Measurements from ENCODE around the gene SLC13A5.

GRCh38 chr17:6716736-6717135, 3.6 kb upstream of the SLC13A5 start:
- TF ChIP-seq, protein P1, sequence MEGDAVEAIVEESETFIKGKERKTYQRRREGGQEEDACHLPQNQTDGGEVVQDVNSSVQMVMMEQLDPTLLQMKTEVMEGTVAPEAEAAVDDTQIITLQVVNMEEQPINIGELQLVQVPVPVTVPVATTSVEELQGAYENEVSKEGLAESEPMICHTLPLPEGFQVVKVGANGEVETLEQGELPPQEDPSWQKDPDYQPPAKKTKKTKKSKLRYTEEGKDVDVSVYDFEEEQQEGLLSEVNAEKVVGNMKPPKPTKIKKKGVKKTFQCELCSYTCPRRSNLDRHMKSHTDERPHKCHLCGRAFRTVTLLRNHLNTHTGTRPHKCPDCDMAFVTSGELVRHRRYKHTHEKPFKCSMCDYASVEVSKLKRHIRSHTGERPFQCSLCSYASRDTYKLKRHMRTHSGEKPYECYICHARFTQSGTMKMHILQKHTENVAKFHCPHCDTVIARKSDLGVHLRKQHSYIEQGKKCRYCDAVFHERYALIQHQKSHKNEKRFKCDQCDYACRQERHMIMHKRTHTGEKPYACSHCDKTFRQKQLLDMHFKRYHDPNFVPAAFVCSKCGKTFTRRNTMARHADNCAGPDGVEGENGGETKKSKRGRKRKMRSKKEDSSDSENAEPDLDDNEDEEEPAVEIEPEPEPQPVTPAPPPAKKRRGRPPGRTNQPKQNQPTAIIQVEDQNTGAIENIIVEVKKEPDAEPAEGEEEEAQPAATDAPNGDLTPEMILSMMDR (conservative IDR thresholded peaks at IDR 0.05; ENCODE audit: low read depth, low read length) = no peak
- TF ChIP-seq EZH2phosphoT487 (IDR thresholded peaks at IDR 0.05; ENCODE audit: borderline replicate concordance, low read length) = no peak
- TF ChIP-seq EZH2 (IDR thresholded peaks at IDR 0.05; ENCODE audit: low read length, unreplicated experiment) = no peak

Measured in PC-3 (cell line).